ENCODE data around the gene MANSC1.

The MANSC1 gene

GRCh38 chr12:12349711-12350665, at the start of gene MANSC1:
Gene MANSC1 (minus strand): TSS chr12:12350242. CDS start chr12:12343314, 6,928 bp downstream.
- peak; percentile 37 for DNase-seq

- no peak for DNase-seq
Observed at GRCh38 chr12:12399161-12399560, 49.1 kb upstream of the MANSC1 start.

- DNase-seq = peak; percentile 41
Observed at GRCh38 chr12:12398026-12398859, 48.2 kb upstream of the MANSC1 start.

- no peak for DNase-seq
Observed at GRCh38 chr12:12397184-12397583, 47.1 kb upstream of the MANSC1 start.

GRCh38 chr12:12396694-12397093, 46.7 kb upstream of the MANSC1 start:
- peak; percentile 30 for DNase-seq

GRCh38 chr12:12393171-12393570, 43.1 kb upstream of the MANSC1 start:
- no peak for DNase-seq

- no peak for DNase-seq
Observed at GRCh38 chr12:12392413-12392812, 42.4 kb upstream of the MANSC1 start.

GRCh38 chr12:12387501-12387900, 37.5 kb upstream of the MANSC1 start:
- DNase-seq = no peak

- DNase-seq = no peak
Observed at GRCh38 chr12:12384571-12385340, 34.7 kb upstream of the MANSC1 start.

- no peak for DNase-seq
Observed at GRCh38 chr12:12381982-12382381, 31.9 kb upstream of the MANSC1 start.

- DNase-seq = no peak
Observed at GRCh38 chr12:12380949-12381593, 31.0 kb upstream of the MANSC1 start.

- DNase-seq = no peak
Observed at GRCh38 chr12:12379831-12380730, 30.0 kb upstream of the MANSC1 start.

GRCh38 chr12:12378616-12379015, 28.6 kb upstream of the MANSC1 start:
- no peak for DNase-seq

- peak; percentile 78 for DNase-seq
Observed at GRCh38 chr12:12376646-12377448, 26.8 kb upstream of the MANSC1 start.

GRCh38 chr12:12372946-12373722, 23.1 kb upstream of the MANSC1 start:
- no peak for DNase-seq

GRCh38 chr12:12367482-12367998, 17.5 kb upstream of the MANSC1 start:
- DNase-seq = no peak

- DNase-seq = no peak
Observed at GRCh38 chr12:12366701-12367481, 16.8 kb upstream of the MANSC1 start.

GRCh38 chr12:12365931-12366431, 15.9 kb upstream of the MANSC1 start:
- DNase-seq = peak; percentile 38
